Spleen (tissue), 11 donors: ENCODE results near the gene CD47. TPM values are rescaled to one million over a fixed set of nuclear protein-coding genes. Genes with fewer than 3 reads are reported as not detected.

ENCODE experiments used
- DNase-seq: peaks from one replicate; pipeline ENCODE4 v3.0.0-alpha.2; 2020
- H3K27ac ChIP-seq, 8 donors: fragments of 200-600 bp; sonication (generic) in 7 of 8; 1 replicate in 4 of 8; 2 replicates in 4 of 8; pipeline versions ENCODE4 v1.5.0 to v1.8.0; 2016 to 2021; ENCODE audit warnings: inconsistent platforms in 4 of 8, mild to moderate bottlenecking in 4 of 8, moderate library complexity in 1 of 8
- H3K27me3 ChIP-seq, 7 donors: fragments of 200-600 bp; sonication (generic) in 6 of 7; replicated peaks in 1 of 7; 1 replicate in 4 of 7; 2 replicates in 3 of 7; pipeline versions ENCODE4 v1.5.0 to v1.8.0; 2016 to 2021; ENCODE audit warnings: inconsistent platforms in 3 of 7, mild to moderate bottlenecking in 1 of 7
- H3K36me3 ChIP-seq, 6 donors: fragments of 200-600 bp; sonication (generic) in 5 of 6; 1 replicate in 4 of 6; 2 replicates in 2 of 6; pipeline versions ENCODE4 v1.5.0 to v1.8.0; 2016 to 2021; ENCODE audit warnings: inconsistent platforms in 2 of 6
- H3K4me1 ChIP-seq, 6 donors: fragments of 200-600 bp; sonication (generic) in 5 of 6; 1 replicate in 3 of 6; 2 replicates in 3 of 6; pipeline versions ENCODE4 v1.5.0 to v1.8.0; 2016 to 2021; ENCODE audit warnings: inconsistent platforms in 3 of 6
- H3K4me3 ChIP-seq, 8 donors: fragments of 200-600 bp; sonication (generic) in 7 of 8; 1 replicate in 4 of 8; 2 replicates in 4 of 8; pipeline versions ENCODE4 v1.5.0 to v1.8.0; 2016 to 2021; ENCODE audit warnings: inconsistent platforms in 4 of 8, mild to moderate bottlenecking in 4 of 8, moderate library complexity in 2 of 8
- H3K9me3 ChIP-seq, 8 donors: fragments of 200-600 bp; sonication (generic) in 7 of 8; 1 replicate in 4 of 8; 2 replicates in 4 of 8; pipeline versions ENCODE4 v1.5.0 to v1.8.0; 2016 to 2021; ENCODE audit warnings: inconsistent platforms in 4 of 8
- CTCF ChIP-seq, 11 experiments: fragments of 200-600 bp in 7 of 11; fragments of 450-650 bp in 4 of 11; sonication (generic) in 4 of 11; IDR thresholded peaks in 8 of 11; conservative IDR thresholded peaks in 3 of 11; 1 replicate in 7 of 11; 2 replicates in 4 of 11; pipeline versions ENCODE4 v1.4.0 to v1.8.0; 2016 to 2021; ENCODE audit warnings: antibody characterized with exemption in 11 of 11, inconsistent platforms in 4 of 11, mild to moderate bottlenecking in 1 of 11
- POLR2A ChIP-seq, 3 donors: fragments of 450-650 bp; IDR thresholded peaks; one replicate each; pipeline ENCODE4 v1.5.1; 2017; ENCODE audit warnings: antibody characterized with exemption in 3 of 3, mild to moderate bottlenecking in 1 of 3
- POLR2AphosphoS5 ChIP-seq, 3 donors: sonication (generic); formaldehyde crosslinking; IDR thresholded peaks; one replicate each; pipeline ENCODE4 v1.5.1; 2017; ENCODE audit warnings: antibody characterized with exemption in 3 of 3
- WGBS, 5 donors: extraction: QIAGEN DNeasy Blood & Tissue Kit in 3 of 5; methylation state at CpG; one replicate each; pipeline versions ENCODE4 v1.1.5 to v1.1.7; 2013 to 2018; 5-methylcytosine and 5-hydroxymethylcytosine counted together
- intact Hi-C: fragments of 100-400 bp; cut with DNase I; formaldehyde crosslinking; loops from one replicate; pipeline ENCODE4 v1.15.0; 2023; ENCODE audit warnings: low total_unique reads
- polyA plus RNA-seq, 3 donors: library from polyadenylated mRNA; stranded (reverse); fragments of 200-250 nt; gene quantifications; one replicate each; pipeline ENCODE4 v1.2.1, GENCODE V29; 2013
- total RNA-seq, 7 donors: library from RNA; depleted of rRNA in 3 of 7; stranded (reverse); fragments of >200 nt in 3 of 7; fragmentation: NEBNext Ultra II Directional in 4 of 7; extraction: Animal tissue kit (Norgen Biotek cat#: 25700) in 4 of 7; gene quantifications; one replicate each; pipeline versions ENCODE4 v1.1.0 to v1.2.1, GENCODE V29; 2016 to 2021
- donor health status: healthy with polysubstance abuse.
- donor health status: DM: no; HTN: no; CAD: no; lungs with moderate emphysema.
- donor health status: DM: no; HTN: no; CAD: no.
- donor health status: Bipolar disorder and iron deficiency.
- donor health status: healthy.
- donor health status: DM: no; HTN: no; CAD: no.
- donor health status: DM: yes; HTN: yes; CAD: no.

Gene CD47
- total and polyA plus RNA-seq, 10 donors = 48.2 to 156 (median 125) TPM

- Histone ChIP-seq H3K9me3 (no peaks in the 10 kb centered on the region), H3K27ac (peak overlapping the region in 6 of 8 donors; percentile 25 to 96 (median 80)), H3K4me3 (peak overlapping the region in 1 of 8 donors; percentile 23), H3K36me3 (no peaks in the 10 kb centered on the region), H3K4me1 (peaks cover 23 to 98% (median 77%) of the 10 kb centered on the region in 6 donors), H3K27me3 (no peaks in the 10 kb centered on the region)
- DNase-seq = no peak
- intact Hi-C loops = no loop called here
- no peak for TF ChIP-seq CTCF (IDR thresholded peaks at IDR 0.05 in 8 of 11, conservative IDR thresholded peaks at IDR 0.05 in 3 of 11)
- no peak for TF ChIP-seq POLR2A (IDR thresholded peaks at IDR 0.05)
- TF ChIP-seq POLR2AphosphoS5 (IDR thresholded peaks at IDR 0.05) = no peak
Observed at GRCh38 chr3:108130701-108131474, 40.1 kb upstream of the CD47 start.

GRCh38 chr3:108130236-108130635 is 39.4 kb upstream of the CD47 start:
- Histone ChIP-seq H3K9me3 (no peaks in the 10 kb centered on the region), H3K4me3 (no peak overlapping the region), H3K4me1 (peaks cover 26 to 100% (median 83%) of the 10 kb centered on the region in 6 donors), H3K27ac (peak overlapping the region in 6 of 8 donors; percentile 33 to 96 (median 74)), H3K36me3 (no peaks in the 10 kb centered on the region), H3K27me3 (no peaks in the 10 kb centered on the region)
- no peak for DNase-seq
- intact Hi-C loops = no loop called here
- 63 to 78% (median 71%) methylated on average over 4 of the region's 4 CpGs for WGBS, 5 donors
- TF ChIP-seq POLR2AphosphoS5 (IDR thresholded peaks at IDR 0.05) = no peak
- TF ChIP-seq POLR2A (IDR thresholded peaks at IDR 0.05) = no peak
- TF ChIP-seq CTCF (IDR thresholded peaks at IDR 0.05 in 8 of 11, conservative IDR thresholded peaks at IDR 0.05 in 3 of 11) = no peak

- Histone ChIP-seq H3K36me3 (no peaks in the 10 kb centered on the region), H3K4me3 (peak overlapping the region in 3 of 8 donors; percentile 0 to 67 (median 1)), H3K27me3 (no peaks in the 10 kb centered on the region), H3K9me3 (no peaks in the 10 kb centered on the region), H3K27ac (peak overlapping the region; percentile 71 to 96 (median 90)), H3K4me1 (peaks cover 29 to 100% (median 84%) of the 10 kb centered on the region in 6 donors)
- intact Hi-C loops = no loop called here
- peak; percentile 79 for DNase-seq
- 48 to 62% (median 57%) methylated on average over 9 of the region's 9 CpGs for WGBS, 5 donors
- no peak for TF ChIP-seq POLR2A (IDR thresholded peaks at IDR 0.05)
- TF ChIP-seq CTCF (IDR thresholded peaks at IDR 0.05 in 8 of 11, conservative IDR thresholded peaks at IDR 0.05 in 3 of 11) = no peak
- peak in 2 of 3 donors; percentile 9 to 83 for TF ChIP-seq POLR2AphosphoS5 (IDR thresholded peaks at IDR 0.05)
Observed at GRCh38 chr3:108127301-108127988, 36.6 kb upstream of the CD47 start.

- Histone ChIP-seq H3K27ac (peak overlapping the region; percentile 55 to 96 (median 90)), H3K27me3 (no peaks in the 10 kb centered on the region), H3K4me3 (peak overlapping the region in 6 of 8 donors; percentile 8 to 67 (median 29)), H3K36me3 (no peaks in the 10 kb centered on the region), H3K9me3 (no peaks in the 10 kb centered on the region), H3K4me1 (peaks cover 27 to 100% (median 75%) of the 10 kb centered on the region in 6 donors)
- TF ChIP-seq POLR2AphosphoS5 (IDR thresholded peaks at IDR 0.05) (no peak), CTCF (IDR thresholded peaks at IDR 0.05 in 8 of 11, conservative IDR thresholded peaks at IDR 0.05 in 3 of 11) (no peak), POLR2A (IDR thresholded peaks at IDR 0.05) (no peak)
- no peak for DNase-seq
- WGBS, 5 donors = 53 to 79% (median 65%) methylated on average over 1 of the region's 1 CpG
- intact Hi-C loops = no loop called here
Observed at GRCh38 chr3:108126348-108126747, 35.5 kb upstream of the CD47 start.
